GM18502 (cell line): ENCODE measurements around the gene HIPK3.
"Not testable (repeated sequence)": the region's sequence is repeated elsewhere in the genome, so short reads cannot be mapped to it uniquely, and the experiment has no call there.

Experiments
- ATAC-seq: cut with Tn5 transposase; IDR thresholded peaks from one replicate; pipeline ENCODE4 v1.9.1; 2021; ENCODE audit warnings: mild to moderate bottlenecking; ENCODE audit not compliant: unreplicated experiment, poor library complexity

The HIPK3 gene

DNA sequence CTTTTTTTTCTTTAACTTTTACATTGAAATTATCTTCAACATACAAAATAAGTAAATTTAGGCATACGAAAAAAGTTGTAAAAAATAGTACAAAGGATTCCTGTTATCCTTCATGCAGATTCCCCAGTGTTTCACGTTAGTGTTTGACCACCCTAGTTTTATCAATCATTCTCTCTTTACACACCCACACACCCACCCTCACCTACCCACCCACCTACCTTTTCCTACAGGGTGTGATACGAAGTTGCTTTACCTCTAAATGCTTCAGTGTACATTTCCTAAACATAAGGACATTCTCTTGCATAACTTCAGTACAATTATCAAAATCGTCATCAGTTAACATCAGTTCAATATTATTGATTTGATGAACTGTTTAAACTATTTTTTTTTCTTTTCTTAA, 37.0 kb downstream of the HIPK3 start:
- ATAC-seq, result no peak

DNA sequence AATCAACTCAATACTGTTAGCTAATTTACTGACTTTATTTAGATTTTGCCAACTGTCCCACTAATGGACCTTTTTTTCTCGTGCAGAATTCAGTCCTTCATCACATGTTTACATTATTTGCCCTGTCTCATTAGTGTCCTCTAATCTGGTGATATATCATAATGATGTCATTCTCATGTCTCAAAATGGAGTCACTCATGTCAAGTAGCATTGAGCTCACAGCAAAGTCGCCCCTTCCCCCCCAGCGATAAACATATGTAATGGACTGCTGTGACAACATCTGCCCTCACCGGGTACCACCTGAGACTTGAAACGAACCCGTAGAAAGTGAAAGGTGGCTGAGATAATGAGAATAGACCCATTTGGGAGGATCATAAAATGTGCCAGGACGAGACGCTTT, 37.6 kb downstream of the HIPK3 start:
- ATAC-seq, result no peak

DNA sequence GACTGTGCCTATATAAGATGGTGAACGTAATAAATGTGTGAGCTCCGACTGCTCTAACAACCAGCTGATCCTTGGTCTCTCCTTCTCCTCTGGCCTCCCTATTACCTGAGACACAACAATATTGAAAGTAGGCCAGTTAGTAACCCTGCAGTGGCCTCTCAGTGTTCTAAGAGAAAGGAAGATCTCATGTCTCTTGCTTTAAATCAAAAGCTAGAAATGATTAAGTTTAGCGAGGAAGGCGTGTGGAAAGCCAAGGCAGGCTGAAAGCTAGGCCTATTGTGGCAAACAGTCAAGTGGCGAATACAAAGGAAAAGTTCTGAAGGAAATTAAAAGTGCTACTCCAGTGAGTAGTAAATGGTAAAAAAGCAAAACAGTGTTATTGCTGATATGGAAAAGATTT, 39.5 kb downstream of the HIPK3 start:
- no peak for ATAC-seq

DNA sequence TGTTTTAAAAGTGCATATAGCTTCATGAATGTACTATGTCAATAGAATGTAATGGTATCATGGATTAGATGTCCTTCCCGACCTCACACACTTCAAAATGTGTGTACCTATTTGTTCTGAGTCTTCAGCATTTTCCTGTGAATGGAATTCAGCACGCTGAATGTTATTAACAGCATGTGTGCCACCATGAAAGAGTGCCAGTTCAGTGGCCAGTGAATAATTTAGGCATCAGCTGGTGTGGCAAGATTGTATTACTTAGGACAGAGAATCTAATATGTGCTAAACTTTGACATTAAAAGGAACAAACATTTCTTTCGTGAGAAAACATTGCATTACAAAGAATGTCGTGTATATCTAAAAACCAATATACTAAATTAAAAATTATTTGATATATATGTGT, 46.4 kb downstream of the HIPK3 start:
- ATAC-seq, result no peak

DNA sequence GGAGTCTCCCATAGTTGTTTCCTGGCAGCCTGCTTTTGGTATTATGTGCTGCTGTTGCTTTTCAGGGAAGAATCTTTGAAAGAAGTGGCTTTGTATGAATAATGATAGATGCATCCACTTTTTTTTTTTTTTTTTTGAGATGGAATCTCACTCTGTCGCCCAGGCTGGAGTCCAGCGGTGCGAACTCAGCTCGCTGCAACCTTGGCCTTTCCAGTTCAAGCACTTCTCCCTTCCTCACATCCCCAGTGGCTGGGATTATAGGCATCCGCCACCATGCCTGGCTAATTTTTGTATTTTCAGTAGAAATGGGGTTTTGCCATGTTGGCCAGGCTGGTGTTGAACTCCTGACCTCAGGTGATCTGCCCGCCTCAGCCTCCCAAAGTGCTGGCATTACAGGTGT, 49.6 kb downstream of the HIPK3 start:
- ATAC-seq, result not testable (repeated sequence)

DNA sequence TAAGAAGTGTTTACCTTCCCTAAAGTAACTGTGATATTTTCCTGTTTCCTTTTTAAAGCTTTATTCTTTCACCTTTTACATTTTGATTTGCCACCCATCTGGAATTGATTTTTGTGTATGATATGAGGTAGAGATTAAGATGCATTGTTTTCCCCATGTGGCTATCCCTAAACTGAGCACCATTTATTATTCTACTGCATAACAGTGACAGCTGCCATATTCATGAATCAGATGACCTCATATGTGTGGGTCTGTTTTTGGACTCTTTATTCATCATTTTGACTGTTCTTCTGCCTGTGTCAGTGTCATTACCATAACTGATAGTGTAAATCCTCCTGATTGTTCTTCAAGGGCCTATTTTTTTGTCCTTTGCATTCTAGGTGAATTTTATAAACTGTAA, 50.8 kb downstream of the HIPK3 start:
- ATAC-seq, result no peak

DNA sequence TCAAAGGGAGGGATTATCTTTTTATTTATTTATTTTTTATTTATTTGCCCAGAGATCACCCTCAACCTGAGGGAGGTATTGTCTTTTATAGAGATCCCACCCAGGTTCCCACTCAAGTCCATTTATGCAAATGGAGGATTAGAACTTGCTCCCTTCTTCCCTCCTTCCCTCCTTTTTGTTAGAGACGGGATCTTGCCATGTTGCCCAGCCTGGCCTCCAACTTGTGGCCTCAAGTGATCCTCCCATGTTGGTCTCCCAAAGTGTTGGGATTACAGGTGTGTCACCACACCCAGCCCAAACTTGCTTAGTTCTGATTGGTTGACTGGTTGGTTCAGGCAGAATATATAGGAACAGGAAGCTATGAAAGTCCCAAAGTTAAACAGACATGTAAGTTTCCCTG, 51.9 kb downstream of the HIPK3 start:
- ATAC-seq, result no peak

DNA sequence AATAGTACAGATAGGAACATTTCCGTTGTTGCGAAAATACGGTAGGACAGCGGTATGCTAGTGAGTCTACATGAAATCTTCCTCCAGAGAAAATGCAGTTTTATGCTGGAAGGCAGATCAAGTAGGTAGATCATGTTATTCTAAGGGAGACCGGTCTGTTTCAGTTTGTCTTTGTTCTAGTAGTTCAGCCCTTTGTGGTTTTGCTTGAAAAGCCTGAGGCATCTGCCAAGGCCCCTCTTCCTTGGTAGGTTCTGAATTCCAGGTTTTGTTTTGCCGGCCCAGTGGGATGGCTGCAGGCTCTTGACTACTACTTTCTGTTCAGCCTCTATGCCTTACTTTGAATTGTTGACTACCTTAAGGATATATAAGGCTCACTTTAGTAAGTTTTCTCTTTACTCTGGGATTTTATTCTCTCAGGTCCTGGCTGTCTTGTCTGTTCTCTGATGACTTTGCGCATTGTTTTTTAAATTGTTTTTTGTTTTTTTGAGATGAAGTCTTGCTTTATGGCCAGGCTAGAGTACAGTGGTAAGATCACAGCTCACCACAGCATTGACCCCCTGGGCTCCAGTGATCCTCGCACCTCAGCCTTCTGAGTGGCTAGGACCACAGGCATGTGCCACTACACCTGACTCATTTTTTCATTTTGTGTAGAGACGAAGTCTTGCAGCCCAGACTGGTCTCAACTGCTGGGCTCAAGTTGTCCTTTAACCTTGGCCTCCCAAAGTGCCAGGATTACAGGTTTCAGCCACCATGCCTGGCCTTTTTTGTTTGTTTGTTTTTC, 53.7 kb downstream of the HIPK3 start:
- ATAC-seq, result no peak

DNA sequence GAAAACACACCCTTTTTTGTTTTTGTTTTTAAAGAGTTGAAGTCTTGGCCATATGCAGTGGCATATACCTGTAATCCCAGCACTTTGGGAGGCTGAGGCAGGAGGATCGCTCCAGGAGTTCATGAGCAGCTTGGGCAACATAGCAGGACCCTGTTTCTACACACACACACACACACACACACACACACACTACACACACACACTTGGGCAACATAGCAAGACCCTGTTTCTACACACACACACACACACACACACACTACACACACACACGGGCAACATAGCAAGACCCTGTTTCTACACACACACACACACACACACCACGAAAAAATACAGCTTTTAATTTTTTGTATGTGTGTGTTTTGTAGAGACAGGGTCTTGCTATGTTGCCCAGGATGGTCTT, 54.5 kb downstream of the HIPK3 start:
- ATAC-seq, result no peak

DNA sequence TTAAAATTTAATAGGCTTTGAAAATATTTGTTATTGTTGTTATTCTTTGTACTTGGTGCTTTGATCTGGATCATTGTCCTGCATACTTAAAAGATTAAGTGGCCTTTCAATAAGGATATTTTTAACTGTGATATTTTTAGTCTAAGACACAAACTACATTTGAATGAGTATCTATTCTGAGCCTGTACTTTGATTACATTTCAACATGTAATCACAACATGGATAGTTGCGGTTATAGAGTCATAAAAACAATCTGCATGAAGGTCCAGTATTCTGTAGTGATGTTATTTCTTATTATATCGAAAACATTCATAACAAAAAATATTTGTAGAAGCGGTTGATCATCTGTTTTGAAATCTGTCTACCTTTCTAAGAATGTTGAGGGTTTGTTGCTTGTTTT, 58.6 kb downstream of the HIPK3 start:
- no peak for ATAC-seq

DNA sequence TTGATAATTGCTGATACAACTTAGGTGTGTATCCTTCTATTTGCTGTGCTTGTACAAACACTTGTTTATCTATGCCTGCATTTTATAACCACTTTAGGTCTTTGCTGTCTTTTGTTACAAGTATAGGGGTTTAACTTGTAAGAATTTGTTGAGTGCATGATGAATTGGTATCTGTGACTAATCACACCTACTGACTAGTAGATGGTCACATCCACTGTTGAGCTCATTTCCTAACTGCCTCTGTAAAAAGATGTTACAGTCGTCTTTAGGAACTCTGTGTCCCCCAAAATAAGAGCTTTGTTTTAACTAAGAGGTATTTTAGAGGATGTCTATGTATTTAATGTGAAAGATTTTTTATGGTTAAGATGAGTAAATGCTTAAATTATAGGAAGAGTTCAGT, 60.5 kb downstream of the HIPK3 start:
- no peak for ATAC-seq

DNA sequence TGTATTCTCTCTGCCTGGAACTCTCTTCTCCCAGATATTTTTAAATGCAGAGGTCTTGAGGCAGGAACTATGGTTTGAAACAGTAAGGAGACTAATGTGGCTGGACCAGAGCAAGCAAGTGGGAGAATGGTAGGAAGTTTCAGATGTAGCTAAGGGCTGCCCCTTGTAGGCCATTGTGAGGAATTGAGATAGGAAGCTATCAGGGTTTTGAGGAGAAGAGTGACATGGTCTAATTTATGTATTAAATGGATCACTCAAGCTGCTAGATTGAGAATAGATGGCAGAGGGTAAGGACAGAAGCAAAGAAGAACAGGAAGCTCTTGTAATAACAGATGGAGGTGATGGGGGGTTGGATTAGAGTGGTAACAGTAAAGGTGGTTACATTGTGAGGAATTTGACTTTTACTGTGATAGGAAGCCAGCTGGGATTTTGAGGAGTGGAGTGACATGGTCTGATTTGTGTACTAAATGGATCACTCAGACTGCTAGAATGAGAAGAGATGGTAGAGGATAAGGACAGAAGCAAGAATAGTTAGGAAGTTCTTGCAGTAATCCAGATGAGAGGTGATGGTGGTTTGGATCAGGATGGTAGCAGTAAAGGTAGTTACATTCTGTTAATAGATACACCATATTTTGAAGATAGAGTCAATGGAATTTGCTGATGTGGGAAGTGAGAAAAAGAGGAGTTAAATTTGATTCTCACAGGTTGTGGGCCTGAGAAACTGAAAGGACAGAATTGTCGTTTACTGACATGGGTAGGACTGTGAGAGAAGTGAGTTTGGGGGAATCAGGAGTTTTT, 63.0 kb downstream of the HIPK3 start:
- ATAC-seq, result no peak

DNA sequence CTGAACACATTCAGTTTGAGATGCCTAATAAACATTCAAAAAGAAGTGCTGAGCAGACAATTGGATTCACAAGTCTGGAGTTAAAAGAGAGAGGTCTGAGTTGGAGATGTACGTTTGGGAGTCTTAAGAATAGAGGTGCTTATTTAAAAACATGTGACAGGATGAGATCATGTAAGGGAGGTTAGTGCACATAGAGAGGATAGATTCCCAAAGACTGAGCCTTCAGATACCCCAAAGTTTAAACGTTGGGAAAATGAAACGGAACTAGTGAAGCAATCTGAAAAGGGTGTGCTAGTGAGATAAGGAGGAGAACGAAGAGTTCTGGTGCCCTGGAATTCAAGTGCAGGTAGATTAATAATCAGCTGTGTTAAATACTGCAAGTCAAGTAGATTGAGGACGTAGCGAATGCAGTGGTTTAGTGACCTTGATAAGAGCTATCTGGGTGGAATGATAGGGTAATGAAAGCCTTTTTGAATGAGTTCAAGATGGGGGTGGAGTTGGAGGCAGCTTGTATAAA, 63.7 kb downstream of the HIPK3 start:
- no peak for ATAC-seq

DNA sequence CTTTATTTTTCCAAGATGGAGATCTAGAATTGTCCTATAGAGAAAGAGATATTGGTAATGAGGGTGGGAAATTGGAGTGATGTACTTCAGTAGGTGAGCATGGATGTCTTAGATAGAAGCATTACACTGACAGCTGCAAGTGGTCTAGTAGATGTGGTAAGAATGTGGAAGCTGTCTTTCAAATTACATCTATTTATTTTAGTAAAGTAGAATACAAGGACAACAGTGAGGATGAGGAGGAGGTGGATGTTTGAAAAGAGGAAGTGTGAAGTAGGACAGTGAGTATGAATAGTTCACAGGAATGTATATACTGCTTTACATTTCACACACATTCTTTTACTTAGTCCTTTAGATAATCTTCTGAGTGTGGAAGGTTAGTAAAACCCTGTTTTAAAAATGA, 64.2 kb downstream of the HIPK3 start:
- ATAC-seq, result peak; percentile 41

DNA sequence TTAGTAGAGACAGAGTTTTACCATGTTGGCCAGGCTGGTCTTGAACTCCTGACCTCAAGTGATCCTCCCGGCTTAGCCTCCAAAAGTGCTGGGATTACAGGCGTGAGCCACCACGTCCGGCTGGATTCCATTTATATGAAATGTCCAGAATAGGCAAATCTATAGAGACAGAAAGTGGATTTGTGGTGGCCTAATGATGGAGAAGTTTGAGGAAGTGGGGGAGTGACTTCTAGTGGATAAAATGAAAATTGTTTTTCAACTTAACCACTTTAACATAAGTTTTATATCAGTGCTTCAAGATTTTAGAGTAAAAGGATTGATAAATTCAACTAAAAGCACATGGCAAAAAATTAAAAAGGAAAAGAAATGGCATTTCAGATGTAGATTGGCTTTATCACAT, 66.2 kb downstream of the HIPK3 start:
- no peak for ATAC-seq

DNA sequence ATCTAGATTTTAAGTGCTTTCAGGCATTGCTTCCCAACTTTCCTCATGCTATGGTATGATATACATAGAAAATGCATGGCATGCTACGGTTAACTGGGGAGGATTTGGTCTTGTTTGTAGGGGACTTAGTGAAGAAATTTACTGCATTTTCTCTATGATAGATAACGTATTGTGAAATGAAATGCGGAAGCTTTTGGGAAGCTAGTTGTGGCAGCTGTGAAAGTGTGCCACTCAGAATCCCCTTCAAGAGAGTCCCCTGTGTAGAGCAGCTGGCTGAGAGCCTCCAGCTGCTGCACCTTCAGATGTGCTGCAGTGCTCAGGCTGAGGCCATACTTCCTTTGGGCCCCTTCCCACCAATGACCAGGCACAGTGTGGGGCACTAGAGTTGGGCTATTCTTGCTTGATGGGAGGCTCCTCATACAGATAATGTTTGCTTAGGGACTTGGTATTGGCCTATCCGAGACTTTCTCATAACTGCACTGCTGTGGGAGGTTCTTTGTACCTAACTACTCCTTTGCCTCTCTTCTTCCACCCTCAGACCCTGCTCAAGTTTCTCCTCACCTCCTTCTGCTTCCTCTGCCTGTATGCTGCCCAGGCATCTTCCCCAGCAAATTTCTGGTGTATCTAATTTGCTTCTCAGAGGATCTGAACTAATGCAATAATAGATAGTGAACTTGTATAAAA, 67.3 kb downstream of the HIPK3 start:
- ATAC-seq, result peak; percentile 66

DNA sequence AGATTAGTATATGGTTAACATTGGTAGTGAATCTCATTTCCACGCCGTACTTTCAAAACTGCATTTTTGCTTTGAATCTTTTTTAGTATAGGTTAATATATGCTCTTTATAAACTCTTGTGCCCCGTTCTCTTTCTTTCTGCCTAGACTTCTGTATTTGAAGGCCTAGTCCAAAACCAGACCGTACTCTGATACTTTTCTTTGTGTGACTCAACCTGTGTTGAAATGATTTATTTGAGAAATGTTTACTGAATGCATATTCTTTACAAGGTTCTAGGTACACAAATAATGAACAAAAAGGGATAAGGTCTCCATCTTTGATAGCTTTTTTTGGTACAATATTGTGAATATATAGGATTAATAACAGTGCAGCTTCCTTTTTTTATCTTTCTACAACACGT, 68.3 kb downstream of the HIPK3 start:
- ATAC-seq, result no peak

DNA sequence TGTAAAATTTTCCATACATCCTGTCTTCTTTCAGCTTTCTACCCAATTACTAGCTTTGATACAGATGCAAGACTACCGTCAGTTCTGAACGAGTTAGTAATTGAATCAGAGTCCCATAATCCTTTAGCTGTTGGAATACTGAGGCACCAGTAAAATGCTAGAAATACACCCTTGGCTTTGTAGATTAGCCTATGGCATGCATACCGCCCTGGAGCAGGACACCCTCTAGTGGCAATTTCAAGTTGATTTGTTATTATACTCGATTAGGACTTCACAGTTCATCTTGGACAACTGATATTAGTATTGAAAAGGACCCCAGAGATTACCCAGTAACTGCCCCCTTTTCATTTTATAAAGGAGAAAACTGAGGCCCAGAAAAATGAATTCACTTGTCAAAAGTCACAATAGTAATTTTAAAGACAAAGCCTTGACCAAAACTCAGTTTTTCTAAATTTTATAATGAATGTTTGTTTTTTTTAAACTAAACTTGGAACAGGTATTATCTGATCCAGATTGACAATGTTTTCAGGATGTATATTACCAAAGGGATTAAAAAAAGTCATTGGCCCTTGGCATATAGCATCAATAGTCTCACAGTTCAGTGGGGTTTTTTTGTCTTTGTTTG, 72.6 kb downstream of the HIPK3 start:
- no peak for ATAC-seq

DNA sequence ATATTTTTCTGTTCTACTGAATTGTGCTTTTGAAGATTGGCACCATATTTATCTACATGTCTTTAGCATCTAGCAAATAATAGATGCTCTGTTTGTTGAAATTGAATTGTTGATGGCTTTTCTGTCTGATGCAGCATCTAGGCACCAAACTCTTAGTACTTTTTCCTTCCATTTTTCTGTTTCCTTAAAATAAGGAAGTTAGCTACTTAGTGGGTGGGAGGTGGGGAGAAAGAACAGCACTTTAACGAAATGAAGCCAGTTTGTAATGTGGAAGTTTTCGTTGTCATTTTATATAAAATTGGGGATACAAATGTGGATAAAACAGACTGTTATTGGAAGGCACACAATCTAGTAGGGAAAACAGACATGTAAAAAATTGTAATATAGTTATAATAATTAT, 76.6 kb downstream of the HIPK3 start:
- no peak for ATAC-seq

DNA sequence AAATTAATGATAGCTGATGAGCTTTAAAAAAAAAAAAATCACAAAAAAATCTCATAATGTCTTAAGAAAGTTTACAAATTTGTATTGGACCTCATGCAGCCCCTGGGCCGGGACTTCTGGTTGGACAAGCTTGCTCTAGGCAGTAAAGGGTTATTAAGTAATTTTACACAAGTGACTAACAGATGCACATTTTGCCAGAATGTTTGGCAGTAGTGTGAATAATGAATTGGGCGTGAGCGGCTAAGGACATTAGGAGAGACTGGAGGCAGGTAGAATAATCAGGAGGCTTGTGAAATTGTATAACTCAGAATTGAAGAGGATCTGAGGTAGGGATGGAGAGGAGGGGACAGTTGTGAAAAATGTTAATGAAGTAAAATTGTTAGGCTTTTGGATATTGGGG, 77.4 kb downstream of the HIPK3 start:
- ATAC-seq, result no peak

DNA sequence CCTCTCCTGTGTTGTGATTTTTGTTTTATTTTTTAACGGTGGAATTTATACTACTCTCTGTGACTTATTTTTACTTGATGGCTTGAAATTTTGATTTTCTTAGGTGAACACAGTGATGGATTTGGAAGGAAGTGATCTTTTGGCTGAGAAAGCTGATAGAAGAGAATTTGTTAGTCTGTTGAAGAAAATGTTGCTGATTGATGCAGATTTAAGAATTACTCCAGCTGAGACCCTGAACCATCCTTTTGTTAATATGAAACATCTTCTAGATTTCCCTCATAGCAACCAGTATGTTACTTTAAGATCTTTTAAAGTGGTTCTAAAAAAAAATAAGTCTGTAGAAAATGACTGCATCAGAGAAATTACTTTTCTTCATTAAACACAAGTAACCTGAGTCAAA, 82.1 kb downstream of the HIPK3 start:
- ATAC-seq, result no peak
